ENCODE results near the gene ATAT1.

DNA sequence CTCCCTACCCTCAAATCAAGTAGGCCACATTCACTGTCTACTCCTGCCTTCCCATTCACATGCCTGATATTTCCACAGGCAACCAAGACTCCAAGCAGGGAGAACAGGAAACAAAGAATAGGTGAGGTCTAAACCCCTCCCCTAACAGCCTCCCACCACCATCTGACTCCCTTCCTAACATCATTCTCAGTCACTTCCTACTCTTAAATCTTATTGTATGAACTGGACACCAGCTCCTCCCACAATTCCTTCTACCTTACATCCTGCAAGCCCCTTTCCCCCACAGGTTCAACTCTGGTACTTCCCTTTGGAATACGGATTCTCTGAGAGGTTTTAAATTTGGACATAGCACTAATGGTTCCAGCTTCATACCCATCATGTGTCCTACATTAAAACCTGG is 19.3 kb downstream of the ATAT1 start:
- TF ChIP-seq, protein P1, sequence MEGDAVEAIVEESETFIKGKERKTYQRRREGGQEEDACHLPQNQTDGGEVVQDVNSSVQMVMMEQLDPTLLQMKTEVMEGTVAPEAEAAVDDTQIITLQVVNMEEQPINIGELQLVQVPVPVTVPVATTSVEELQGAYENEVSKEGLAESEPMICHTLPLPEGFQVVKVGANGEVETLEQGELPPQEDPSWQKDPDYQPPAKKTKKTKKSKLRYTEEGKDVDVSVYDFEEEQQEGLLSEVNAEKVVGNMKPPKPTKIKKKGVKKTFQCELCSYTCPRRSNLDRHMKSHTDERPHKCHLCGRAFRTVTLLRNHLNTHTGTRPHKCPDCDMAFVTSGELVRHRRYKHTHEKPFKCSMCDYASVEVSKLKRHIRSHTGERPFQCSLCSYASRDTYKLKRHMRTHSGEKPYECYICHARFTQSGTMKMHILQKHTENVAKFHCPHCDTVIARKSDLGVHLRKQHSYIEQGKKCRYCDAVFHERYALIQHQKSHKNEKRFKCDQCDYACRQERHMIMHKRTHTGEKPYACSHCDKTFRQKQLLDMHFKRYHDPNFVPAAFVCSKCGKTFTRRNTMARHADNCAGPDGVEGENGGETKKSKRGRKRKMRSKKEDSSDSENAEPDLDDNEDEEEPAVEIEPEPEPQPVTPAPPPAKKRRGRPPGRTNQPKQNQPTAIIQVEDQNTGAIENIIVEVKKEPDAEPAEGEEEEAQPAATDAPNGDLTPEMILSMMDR (IDR thresholded peaks at IDR 0.05 in 2 of 3, conservative IDR thresholded peaks at IDR 0.05 in 1 of 3; ENCODE audit: control insufficient read depth in 2 of 3, extremely low read depth in 1 of 3, insufficient read depth in 1 of 3, low read depth in 3 of 3, low read length in 3 of 3) = no peak
- TF ChIP-seq RAD21 (IDR thresholded peaks at IDR 0.05; ENCODE audit: insufficient read depth, low read depth, low read length) (no peak), SP1 (IDR thresholded peaks at IDR 0.05; ENCODE audit: low read depth, low read length) (no peak), SPI1 (IDR thresholded peaks at IDR 0.05; ENCODE audit: borderline replicate concordance, insufficient read depth, low read depth, low read length) (no peak), CEBPB (IDR thresholded peaks at IDR 0.05; ENCODE audit: borderline replicate concordance in 1 of 2, low read depth in 2 of 2, low read length in 2 of 2) (no peak), EZH2 (IDR thresholded peaks at IDR 0.05; ENCODE audit: borderline replicate concordance, control insufficient read depth, low read depth, low read length) (no peak), POLR2AphosphoS5 (IDR thresholded peaks at IDR 0.05; ENCODE audit: low read length) (no peak; the same call in 1 of the 2 replicates), CREB1 (IDR thresholded peaks at IDR 0.05; ENCODE audit: low read depth) (no peak), JUNB (IDR thresholded peaks at IDR 0.05) (no peak)
- TF ChIP-seq, protein P2, sequence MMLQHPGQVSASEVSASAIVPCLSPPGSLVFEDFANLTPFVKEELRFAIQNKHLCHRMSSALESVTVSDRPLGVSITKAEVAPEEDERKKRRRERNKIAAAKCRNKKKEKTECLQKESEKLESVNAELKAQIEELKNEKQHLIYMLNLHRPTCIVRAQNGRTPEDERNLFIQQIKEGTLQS (IDR thresholded peaks at IDR 0.05; ENCODE audit: borderline replicate concordance, extremely low read depth, low read depth, low read length) = no peak

Measured in GM12878 (cell line).